ENCODE results near the gene DNLZ.

The DNLZ gene

DNA sequence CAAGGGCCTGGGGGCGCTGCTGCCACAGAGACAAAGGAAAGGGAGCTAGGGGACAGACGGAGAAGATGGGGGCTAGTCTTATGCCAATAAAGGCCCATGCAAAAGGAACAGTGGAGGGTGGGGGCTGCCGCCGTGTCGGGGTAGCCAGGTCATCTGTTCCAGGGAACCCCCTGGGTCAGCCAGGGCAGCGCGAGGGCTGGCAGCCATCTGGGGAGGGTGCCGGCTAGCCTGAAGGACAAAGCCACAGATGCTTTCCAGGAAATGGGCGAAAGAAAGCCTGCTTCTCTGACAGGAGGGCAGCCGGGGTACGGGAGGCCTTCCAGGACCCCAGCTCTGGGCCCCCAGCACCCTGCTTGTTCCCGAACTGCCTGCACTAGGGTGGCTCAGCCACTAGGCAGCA, 11.6 kb upstream of the DNLZ start:
- DNase-seq (ENCODE audit: low spot score): no peak

DNA sequence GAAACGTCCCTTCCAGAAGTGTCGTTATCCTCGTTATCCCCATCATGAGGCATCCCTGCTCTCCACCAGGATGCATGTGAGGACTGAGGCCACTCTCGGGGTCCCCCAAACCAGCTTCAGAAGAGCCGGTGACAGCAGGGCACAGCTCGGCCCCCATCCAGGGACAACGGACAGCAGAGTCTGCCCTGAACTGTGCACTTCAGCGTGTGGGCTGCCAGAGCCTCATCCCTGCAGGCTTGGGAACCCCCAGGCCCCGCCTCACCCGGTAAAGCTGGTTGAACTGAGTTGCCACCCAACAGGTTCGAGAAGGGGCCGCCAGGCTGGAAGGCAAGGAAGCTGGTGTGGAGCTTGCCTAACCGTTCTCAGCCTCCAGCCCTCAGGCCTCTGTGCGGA, 10.6 kb upstream of the DNLZ start:
- no peak for DNase-seq (ENCODE audit: low spot score)

DNA sequence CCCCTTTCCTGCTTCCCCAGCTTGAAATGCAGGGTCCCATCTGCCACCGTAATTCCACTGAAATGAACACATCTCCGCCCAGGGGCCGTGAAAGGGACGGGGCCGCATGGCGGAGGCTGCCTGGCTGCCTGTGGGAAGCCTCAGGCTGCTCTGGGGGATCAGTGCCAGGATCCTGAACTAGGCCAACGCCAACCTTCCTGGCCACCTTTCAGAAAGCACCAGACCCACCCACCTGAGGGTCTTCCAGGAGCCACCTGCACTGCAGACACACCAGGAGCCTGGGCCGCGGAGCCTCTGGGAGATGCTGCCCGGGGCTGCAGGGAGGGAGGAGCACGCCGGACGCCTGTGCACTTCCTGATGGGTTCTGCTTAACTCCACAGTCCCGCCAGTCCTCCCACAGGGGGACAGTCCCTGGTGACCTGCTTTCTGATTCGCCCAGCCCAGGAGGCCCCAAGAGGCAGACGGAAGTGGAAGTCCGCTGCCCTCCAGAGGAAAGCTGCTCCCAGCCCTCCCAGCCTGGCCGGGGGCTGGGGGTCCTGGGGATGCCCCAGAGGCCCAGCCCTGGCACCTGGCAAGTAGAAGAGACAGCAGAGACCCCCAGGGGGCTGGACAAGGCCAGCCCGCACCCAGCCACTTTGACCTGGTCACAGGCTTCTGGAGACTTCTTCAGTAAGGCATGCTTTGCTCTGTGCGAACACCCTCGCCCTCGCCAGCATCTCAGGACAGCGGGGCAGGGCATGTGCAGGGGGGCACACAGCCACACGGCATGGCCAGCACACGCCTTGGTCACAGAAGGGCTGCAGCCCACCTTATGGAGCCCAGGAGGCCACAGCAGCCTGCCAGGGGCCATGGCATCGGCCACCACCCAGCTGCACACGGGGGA, 10.0 kb upstream of the DNLZ start, which contains the start of gene CARD9:
Gene CARD9 (minus strand): TSS at position 370 of the 883 bp plus-strand sequence. CDS start 1,591 bp downstream, outside the sequence.
- DNase-seq (ENCODE audit: low spot score): no peak

DNA sequence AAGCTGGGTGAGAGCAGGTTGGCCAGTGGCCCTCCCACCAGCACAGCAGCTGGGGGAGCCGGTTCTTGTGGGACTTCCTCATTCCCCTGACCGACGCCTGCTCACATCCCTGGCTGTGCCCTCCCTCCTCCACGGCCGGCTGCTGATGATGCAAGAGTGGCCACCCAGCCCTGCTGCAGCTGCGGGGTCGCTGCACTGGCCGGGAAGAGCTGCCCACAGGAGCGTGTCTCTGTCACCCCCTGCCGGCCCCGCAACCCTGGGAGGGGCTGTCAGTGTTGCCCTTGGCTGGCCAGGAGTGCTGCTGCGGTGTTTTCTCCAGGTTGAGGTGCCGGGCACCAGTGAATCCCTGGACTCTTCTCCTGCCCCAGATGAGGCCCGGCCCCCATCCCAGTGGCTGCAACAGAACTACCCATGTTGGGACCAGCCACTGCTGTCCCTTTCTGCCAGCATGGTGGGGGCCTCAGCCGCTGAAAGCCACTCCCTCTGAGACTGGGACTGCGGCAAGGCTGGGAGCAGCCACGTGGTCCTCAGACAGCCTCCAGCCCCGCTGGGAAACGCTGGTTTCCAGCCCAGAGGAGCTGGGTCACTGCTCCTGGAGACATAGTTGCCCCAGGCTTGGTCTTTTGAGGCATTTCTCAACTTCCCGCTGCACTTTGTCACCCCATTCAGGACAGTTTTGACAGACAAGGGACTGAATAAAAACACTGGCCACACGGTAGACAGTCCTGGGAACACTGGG, 9.2 kb upstream of the DNLZ start:
- DNase-seq (ENCODE audit: low spot score): peak; percentile 88

DNA sequence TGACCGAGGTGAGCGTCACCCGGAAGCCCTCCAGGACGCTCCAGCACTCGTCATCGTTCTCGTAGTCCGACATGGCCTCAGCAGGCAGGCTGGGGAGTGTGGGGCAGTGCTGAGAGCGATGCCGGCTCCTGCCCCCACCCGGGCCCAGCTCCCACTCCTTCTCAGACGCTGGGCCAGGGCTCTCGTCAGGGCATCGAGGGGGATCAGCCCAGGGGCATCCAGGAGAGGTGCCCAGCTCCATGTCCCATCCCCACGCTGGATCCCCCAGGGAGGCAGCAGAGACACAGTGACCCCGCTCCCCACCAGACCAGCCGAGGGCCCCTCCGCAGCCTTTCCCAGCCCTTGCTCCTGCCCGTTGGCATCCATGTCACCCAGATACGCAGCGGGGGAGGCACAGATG, 8.5 kb upstream of the DNLZ start:
- no peak for DNase-seq (ENCODE audit: low spot score)

DNA sequence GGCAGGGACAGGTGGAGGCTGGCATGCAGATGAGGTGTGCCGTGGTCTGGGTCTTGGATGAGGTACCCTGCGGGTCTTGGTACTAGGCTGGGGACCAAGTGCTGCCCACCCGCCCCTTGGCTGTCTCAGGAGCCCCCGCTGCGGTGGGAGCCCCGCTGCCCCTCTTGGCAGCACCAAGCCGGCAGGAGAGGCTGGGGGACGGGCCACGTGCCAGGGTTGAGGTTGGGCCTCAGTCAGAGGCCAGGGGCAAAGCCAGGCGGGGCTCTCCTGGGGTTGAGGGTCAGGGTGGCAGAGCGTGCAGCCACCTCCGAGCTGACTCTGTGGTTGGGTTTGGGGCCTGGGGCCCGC, 8.0 kb upstream of the DNLZ start:
- DNase-seq (ENCODE audit: low spot score): no peak

DNA sequence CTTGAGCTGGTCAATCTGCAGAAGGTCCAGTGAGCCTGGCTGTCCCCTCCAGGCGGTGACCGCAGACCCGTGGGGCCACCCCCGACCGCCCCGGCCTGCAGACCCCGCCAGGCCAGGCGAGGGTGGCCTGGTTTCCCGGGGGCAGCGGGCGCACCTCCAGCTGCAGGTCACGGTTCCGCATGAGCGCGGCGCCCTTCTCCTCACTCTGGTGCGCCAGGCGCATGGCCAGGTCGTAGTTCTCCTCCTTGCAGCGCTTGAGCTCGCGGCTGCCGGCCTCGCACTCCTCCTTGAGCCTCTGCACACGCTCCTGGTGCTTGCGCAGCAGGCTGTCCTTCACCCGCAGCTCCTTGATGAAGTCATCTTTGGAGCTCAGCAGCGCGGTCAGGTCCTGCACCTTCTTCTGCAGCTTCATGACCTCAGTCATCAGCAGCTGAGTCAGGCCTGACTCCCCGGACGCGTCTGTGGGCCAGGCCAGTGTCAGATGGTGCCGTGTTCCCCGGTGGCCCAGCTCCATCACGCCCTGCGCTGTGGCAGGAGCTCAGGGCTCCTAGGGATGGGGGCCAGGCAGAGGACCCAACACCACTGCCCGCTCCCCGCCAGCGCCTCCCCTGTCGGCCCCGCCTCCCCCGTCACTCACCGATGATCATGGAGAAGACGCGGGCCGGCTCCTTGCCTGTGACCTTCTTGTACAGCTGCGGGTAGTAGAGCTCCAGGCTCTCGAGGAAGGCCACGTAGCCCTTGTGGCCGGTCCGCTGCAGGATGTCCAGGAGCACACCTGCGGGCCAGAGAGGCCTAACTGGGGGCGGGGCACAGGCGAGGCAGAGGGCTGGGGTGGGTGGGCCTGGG, 7.4 kb upstream of the DNLZ start:
- DNase-seq (ENCODE audit: low spot score): peak; percentile 46

DNA sequence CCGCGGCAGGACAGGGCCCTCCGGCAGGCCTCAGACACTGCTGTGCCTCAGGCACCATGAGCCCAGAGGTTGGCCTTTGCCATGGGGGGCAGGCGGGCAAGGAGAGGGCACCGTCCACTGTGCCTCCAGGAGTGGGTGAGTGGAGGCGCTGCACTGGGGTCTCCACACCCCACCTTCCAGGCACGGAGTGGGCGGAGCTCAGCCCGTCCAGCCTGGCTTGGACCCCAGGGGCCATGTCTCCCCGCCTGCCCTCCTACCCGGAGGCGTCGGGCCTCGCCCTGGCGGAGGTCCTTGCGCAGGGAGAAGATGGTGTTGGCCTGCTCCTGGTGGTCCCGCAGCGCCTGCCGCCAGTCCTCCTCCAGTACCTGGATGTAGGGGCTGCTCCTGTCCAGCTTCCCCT, 6.5 kb upstream of the DNLZ start:
- no peak for DNase-seq (ENCODE audit: low spot score)

DNA sequence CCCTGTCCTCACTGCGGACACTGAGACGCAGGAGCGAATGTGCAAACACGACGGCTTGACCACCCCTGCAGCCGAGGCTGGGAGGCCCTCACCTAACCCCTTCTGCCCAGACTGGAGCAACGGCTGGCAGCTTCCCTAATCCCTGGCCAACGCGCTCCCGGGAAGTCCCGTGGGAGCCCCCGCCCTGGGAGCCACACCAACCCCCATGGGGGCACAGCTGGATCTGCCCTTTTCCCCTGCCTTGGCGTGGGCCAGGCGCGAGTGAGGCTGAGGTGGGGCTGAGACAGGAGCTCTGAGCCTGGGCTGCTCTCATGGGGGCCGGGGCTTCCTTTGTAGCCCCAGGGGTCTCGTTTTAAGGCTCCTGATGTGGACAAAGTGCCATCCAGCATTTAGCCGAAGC, 4.6 kb upstream of the DNLZ start:
- DNase-seq (ENCODE audit: low spot score): no peak

DNA sequence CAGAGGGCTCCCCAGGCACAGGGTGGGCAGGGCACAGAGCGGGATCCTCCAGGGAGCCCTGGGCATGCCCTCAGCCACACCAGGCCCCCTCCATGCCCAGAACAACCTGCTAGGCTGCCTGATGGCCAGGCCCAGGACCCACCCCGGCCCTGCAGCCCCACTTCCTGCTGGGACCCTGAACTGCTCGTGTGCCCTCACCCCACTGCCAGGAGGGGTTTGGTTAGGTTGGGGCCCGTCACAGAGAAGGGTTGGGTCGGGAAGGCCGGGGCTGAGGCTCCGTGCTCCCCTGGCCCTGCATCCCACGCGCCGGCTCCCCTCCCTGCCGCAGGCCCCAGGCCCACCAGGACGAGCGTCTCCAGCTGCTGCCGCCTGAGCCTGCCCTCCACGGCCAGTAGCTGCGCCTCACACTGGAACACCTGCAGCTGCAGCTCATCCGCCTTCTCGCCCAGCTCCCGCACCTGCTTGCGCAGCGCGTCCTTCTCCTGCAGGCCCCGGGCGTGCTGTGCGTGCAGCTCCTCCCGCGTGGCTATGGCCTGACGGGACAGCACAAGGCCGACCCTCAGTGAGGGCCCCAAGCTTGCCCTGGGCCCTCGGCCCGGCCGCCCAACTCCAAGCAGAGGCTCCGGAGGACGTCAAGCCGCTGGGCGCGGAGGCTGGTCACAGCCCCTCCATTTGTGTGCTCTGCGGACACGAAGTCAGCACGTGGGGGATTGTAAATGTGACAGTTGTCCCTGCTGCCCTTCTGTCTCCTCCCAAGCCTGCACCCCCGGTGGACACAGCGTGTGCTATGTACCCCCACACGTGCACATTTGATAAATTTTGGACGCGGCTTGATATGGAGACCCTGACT, 4.0 kb upstream of the DNLZ start:
- no peak for DNase-seq (ENCODE audit: low spot score)

DNA sequence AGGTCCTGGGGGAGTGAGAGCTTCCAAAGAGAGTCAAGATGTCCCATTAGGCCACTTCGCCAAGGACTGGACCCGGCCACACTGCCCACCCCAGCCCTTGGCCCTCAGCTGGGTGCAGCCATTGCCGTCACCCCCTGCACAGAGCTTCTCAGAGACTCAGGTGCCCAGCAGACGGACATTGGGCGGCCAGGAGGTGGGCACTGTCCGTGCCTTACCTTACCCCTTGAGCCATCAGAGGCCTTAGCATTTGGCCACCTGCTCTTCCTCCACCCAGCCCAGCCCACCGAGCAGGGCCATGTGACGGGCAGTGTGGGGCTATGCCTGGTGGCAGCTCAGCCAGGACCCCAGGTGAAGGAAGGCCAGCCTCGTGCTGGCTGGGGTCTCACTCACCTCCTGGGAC, 3.3 kb upstream of the DNLZ start:
- no peak for DNase-seq (ENCODE audit: low spot score)

DNA sequence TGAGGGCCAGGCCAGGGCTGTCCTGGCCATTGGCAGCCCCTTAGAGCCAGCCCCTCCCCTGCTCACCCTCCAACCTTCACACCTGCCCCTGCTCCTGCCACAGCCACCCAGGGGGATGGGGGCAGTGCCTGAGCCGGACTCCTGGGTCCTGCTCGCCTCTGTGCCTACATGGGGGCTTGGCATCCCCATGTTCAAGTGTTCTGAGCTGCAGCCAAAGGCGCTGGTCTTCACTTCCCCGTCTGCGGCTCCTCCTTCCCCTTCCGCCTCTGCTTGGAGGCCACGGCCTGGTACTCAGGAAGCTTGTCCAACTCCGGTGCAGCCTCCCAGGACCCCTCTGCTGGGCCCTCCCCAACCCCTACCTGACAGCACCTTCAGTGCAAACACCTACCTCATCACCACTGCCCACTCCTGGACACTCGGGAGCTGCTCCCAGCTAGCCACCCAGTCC, 2.3 kb upstream of the DNLZ start:
- no peak for DNase-seq (ENCODE audit: low spot score)

DNA sequence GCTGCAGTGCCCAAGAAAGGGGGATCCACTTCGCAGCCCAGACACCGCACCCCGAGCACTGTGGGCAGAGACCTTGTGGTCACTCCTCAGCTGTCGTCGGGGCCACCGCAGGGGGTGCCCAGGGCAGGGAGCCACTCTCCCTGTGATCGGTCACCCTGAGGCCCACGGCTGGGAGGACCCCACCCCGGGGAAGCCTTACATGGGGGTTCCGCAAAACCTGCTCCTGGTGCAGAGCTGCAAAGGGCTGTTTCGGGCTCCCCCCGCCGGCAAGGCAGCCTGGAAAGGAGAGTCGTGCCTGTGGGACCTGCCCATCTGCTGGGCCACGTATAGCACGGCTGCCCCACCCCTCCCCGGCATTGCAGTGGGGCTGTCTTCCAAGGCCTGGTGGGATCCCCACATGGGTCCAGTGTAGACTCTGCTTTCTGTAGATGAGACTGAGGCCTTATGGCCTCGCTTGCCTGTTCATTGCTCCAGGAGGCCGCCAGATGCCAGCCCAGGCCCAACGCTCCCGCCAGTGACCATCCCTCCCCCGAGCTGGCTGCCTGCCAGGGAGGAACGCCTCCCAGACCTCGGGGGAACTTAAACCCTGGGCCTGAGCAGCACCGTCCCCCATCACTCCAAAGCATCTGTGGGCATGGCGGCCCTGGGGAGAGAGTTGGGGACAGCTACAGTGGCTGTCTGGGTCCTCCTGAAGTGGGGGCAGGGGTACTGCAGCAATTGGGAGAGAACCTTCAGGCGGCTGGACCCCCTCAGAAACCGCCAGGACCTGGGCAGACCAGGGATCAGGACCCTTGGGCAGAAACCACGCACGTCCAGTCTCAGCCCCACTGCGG, 1.6 kb upstream of the DNLZ start:
- DNase-seq (ENCODE audit: low spot score): no peak

DNA sequence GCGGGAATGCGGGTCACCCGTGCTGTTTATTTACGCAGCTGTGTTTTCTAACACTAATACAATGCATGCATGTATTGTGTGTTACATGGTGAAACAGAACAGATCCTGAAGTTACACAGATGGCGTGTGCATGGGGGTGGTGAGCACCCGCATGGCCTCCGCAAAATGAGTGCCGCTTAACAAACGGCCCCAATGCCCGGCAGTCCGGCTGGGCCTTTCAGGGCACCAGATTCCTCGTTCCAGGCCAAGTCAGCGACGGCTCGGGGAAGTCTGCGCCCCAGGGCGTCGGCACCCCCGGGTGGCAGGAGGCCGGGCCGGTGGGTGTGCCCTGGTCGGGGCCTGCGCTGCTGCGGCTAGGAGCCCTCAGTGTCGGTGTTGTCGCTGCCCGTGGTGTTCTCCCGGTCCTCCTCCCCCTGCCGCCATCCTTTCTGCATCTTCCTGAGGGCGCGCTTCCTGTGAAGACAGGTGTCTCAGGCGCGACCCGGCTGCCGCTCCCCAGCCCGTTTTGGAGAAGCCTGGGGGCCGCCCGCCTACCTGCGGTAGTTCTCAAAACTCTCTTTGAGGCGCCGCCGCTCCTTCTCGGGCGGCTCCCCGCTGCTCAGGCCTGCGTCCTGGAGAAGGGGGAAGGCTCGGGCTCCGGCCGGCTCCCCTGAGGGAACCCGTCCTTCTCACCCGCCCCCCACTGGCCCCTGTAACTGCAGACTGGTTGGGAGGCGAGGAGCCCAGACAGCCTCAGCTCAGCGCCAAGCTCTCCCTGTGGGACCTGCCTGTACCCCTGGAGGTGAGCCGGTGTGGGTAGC, 605 bp upstream of the DNLZ start:
- no peak for DNase-seq (ENCODE audit: low spot score)

DNA sequence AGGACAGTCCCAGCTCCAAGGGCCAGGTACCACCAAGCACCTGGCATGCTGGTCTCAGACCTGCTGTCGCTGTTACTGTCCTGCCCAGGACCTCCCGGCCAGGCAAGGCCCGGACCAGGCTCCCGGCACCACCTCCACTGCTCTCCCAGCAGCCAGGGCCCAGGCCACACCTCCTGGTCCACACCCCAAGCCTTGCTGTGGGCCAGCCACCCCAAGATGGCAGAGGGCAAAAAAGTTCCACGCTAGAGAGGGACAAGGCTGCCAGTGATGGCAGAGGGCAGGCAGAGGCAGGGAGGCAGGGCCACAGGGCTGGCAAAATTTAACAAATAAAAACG, 1.1 kb downstream of the DNLZ start:
- DNase-seq (ENCODE audit: low spot score): no peak

DNA sequence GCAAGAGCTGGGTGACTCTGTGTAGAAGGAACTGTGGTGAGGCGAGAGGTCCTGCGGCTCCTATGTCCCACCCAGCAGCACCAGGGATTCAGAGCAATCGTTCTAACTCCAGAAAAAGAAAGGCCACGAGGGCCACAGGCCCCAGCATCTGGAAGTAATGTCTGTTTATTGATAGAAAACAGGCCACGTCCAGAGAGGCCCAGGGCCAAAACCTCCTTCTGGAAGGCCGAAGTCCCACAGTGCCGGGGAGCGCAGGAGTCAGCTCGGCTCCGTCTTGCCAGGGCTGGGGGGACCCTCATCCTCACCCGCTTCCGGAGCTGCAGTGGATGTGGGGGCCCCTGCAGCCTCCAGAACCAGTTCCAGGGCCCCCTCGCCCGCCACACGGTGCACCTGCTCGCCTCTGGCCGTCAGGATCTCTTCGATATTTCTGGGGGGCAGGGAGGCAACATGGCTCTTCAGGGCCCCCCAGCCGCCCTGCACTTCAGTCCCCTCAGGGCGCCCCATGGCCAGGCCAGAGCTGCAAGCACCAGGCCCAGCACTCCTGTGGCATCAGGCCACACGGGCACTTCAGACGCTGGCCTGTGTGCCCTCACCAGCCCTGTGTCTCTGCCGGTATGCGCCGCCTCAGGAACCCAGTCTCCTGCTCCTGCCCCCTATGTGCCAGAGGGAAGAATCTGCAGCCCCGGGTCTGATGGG, 1.6 kb downstream of the DNLZ start:
- no peak for DNase-seq (ENCODE audit: low spot score)

DNA sequence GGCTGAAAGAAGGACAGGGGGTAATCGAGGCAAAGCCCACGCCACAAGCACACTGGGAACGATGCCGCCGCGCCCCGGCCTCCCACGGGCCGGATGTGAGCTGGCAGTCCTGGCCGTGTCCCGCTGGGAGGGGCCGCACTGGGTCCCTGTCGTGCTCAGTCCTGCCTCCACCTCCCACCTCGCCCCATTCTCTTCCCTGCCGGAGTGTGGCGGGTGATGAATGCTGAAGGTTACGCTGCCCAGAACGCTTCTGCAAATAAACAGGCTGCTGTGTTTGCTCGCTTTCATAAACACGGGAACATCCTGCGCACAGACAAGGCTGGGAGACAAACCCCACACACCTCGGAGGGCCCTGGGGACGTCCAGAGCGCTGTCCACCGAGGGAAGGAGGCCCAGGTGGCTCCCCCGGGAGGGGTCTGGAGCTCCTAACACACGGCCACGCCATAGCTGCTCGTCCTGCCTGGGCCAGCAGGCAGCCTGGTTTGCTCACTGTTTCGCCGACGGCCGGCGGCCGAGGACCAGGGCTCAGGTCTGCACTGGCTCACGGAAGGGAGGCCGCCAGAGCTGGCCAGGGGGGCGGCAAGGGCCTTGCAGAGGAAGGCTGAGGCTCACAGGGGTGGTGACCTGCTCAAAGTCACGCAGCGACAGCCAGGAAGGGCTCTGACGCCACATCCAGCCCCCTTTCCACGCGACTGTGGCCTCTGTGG, 2.3 kb downstream of the DNLZ start:
- no peak for DNase-seq (ENCODE audit: low spot score)

Measured in kidney tubule cell (primary cell).